ENCODE results near the gene CYREN.

The CYREN gene

DNA sequence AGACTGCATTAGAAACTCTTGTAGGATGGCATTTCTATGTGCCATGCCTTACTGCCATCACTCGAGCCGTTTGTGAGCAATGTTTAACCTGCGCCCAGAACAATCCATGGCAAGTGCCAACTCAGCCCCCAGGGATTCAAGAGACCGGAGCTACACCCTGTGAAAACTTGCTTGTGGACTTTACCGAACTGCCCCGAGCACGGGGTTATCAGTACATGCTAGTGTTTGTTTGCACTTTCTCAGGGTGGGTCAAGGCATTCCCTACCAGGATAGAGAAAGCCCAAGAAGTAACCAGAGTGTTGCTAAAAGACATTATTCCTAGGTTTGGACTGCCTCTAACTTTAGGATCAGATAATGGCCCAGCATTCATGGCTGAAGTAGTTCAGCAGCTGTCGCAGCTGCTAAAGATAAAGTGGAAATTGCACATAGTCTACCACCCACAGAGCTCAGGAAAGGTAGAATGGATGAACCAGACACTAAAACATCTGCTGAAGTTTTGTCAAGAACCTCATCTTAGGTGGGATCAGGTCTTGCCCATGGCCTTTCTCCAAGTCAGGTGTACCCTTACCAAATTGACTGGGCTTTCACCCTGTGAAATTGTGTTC, 8.9 kb upstream of the CYREN start:
- no peak overlapping the region for H3K9ac ChIP-seq (ENCODE audit: low read length)
- TF ChIP-seq, protein P1, sequence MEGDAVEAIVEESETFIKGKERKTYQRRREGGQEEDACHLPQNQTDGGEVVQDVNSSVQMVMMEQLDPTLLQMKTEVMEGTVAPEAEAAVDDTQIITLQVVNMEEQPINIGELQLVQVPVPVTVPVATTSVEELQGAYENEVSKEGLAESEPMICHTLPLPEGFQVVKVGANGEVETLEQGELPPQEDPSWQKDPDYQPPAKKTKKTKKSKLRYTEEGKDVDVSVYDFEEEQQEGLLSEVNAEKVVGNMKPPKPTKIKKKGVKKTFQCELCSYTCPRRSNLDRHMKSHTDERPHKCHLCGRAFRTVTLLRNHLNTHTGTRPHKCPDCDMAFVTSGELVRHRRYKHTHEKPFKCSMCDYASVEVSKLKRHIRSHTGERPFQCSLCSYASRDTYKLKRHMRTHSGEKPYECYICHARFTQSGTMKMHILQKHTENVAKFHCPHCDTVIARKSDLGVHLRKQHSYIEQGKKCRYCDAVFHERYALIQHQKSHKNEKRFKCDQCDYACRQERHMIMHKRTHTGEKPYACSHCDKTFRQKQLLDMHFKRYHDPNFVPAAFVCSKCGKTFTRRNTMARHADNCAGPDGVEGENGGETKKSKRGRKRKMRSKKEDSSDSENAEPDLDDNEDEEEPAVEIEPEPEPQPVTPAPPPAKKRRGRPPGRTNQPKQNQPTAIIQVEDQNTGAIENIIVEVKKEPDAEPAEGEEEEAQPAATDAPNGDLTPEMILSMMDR (IDR thresholded peaks at IDR 0.05; ENCODE audit: insufficient read depth, low read length, poor library complexity, severe bottlenecking) = no peak
- no peak for TF ChIP-seq EZH2phosphoT487 (conservative IDR thresholded peaks at IDR 0.05; ENCODE audit: low read length)
- H3K27me3 ChIP-seq (ENCODE audit: low read length) = no peaks in the 10 kb centered on the region
- no peaks in the 10 kb centered on the region for H3K79me2 ChIP-seq (ENCODE audit: insufficient read depth, low read length)
- H3K4me3 ChIP-seq (ENCODE audit: insufficient read depth, low read length, poor library complexity, severe bottlenecking) = no peak overlapping the region
- H3F3A ChIP-seq (ENCODE audit: insufficient read depth) = no peaks in the 10 kb centered on the region
- no peaks in the 10 kb centered on the region for H4K20me1 ChIP-seq (ENCODE audit: low read depth, low read length)
- no peak overlapping the region for H3K27ac ChIP-seq (ENCODE audit: low read depth, low read length)
- no peak overlapping the region for H3K4me2 ChIP-seq (ENCODE audit: low read depth, low read length, poor library complexity, severe bottlenecking)
- H3K9me3 ChIP-seq (ENCODE audit: insufficient read depth, low read length) = peaks cover 28% of the 10 kb centered on the region; the same call in 1 of the 2 replicates
- no peaks in the 10 kb centered on the region for H3K9me2 ChIP-seq (replicated peaks; ENCODE audit: insufficient read depth, low read length)
- no peak overlapping the region for H2AFZ ChIP-seq (ENCODE audit: low read depth, low read length, severe bottlenecking)
- peaks cover 5% of the 10 kb centered on the region; the same call in 1 of the 2 replicates for H3K36me3 ChIP-seq (ENCODE audit: low read length)

DNA sequence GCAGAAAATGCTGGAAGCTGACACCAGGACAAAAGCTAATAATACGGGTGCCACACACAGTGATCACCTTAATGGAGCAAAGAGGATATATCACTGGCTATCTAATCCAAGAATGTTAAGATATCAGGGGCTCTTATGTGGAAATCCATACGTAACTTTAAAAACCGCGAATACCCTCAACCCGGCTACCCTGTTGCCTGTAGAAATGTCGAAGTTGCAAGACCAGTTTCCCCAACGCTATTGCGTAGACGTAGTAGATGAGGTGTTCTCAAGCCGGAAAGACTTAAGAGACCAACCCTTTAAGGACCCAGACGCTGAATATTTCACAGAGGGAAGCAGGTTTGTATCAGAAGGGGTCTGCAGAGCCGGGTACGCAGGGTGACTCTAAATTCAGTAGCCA, 7.9 kb upstream of the CYREN start:
- no peaks in the 10 kb centered on the region for H3F3A ChIP-seq (ENCODE audit: insufficient read depth)

DNA sequence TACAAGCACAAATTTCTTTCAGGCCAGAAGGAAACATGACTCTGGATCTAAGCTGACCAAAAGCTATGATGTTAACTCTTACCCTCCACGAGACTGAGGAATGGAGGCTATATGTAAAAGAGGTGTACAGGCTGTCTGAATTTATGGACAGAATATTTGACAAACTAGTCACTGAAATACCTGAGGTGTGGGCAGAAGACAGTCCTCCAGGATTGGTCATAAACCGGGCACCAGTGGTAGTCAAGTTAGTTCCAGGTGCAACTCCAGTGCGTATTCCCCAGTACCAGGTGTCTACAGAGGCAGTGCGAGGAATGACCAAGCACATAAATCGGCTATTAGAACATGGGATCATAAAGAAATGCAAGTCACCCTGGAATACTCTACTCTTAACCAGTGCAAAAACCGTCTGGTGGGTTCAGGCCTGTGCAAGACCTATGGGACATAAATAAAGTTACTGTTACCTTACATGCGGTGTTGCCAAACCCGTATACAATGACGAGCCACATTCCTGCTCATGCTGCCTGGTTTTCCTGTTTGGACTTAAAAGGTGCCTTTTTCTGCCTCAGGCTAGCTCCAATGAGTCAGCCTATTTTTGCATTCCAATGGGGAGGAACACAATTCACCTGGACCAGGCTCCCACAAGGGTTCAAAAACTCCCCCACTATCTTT, 6.7 kb upstream of the CYREN start:
- no peaks in the 10 kb centered on the region for H3K79me2 ChIP-seq (ENCODE audit: insufficient read depth, low read length)
- no peak overlapping the region for H3K4me3 ChIP-seq (ENCODE audit: insufficient read depth, low read length, poor library complexity, severe bottlenecking)
- H4K20me1 ChIP-seq (ENCODE audit: low read depth, low read length) = no peaks in the 10 kb centered on the region
- H3F3A ChIP-seq (ENCODE audit: insufficient read depth) = no peaks in the 10 kb centered on the region
- H3K27ac ChIP-seq (ENCODE audit: low read depth, low read length) = no peak overlapping the region
- no peak overlapping the region for H3K4me2 ChIP-seq (ENCODE audit: low read depth, low read length, poor library complexity, severe bottlenecking)
- H3K9me3 ChIP-seq (ENCODE audit: insufficient read depth, low read length) = peaks cover 16% of the 10 kb centered on the region; the same call in 1 of the 2 replicates
- no peak overlapping the region for H3K9ac ChIP-seq (ENCODE audit: low read length)
- no peaks in the 10 kb centered on the region for H3K27me3 ChIP-seq (ENCODE audit: low read length)
- H3K36me3 ChIP-seq (ENCODE audit: low read length) = peaks cover 5% of the 10 kb centered on the region; the same call in 1 of the 2 replicates
- H2AFZ ChIP-seq (ENCODE audit: low read depth, low read length, severe bottlenecking) = no peak overlapping the region
- no peaks in the 10 kb centered on the region for H3K9me2 ChIP-seq (replicated peaks; ENCODE audit: insufficient read depth, low read length)
- TF ChIP-seq, protein P1 (IDR thresholded peaks at IDR 0.05; ENCODE audit: insufficient read depth, low read length, poor library complexity, severe bottlenecking) = no peak
- no peak for TF ChIP-seq EZH2phosphoT487 (conservative IDR thresholded peaks at IDR 0.05; ENCODE audit: low read length)

More for the DNA sequence above, 7.9 kb upstream of the CYREN start:
- H3K9me2 ChIP-seq (replicated peaks; ENCODE audit: insufficient read depth, low read length) = no peaks in the 10 kb centered on the region
- H3K27me3 ChIP-seq (ENCODE audit: low read length) = no peaks in the 10 kb centered on the region
- H3K9ac ChIP-seq (ENCODE audit: low read length) = no peak overlapping the region
- H3K9me3 ChIP-seq (ENCODE audit: insufficient read depth, low read length) = peaks cover 28% of the 10 kb centered on the region; the same call in 1 of the 2 replicates
- H2AFZ ChIP-seq (ENCODE audit: low read depth, low read length, severe bottlenecking) = no peak overlapping the region
- H4K20me1 ChIP-seq (ENCODE audit: low read depth, low read length) = no peaks in the 10 kb centered on the region
- H3K27ac ChIP-seq (ENCODE audit: low read depth, low read length) = no peak overlapping the region
- peaks cover 5% of the 10 kb centered on the region; the same call in 1 of the 2 replicates for H3K36me3 ChIP-seq (ENCODE audit: low read length)
- no peaks in the 10 kb centered on the region for H3K79me2 ChIP-seq (ENCODE audit: insufficient read depth, low read length)
- TF ChIP-seq EZH2phosphoT487 (conservative IDR thresholded peaks at IDR 0.05; ENCODE audit: low read length) = no peak
- TF ChIP-seq, protein P1 (IDR thresholded peaks at IDR 0.05; ENCODE audit: insufficient read depth, low read length, poor library complexity, severe bottlenecking) = no peak
- H3K4me2 ChIP-seq (ENCODE audit: low read depth, low read length, poor library complexity, severe bottlenecking) = no peak overlapping the region
- no peak overlapping the region for H3K4me3 ChIP-seq (ENCODE audit: insufficient read depth, low read length, poor library complexity, severe bottlenecking)
